Measurements from ENCODE around the gene FBXO22.
"Not testable (repeated sequence)": the region's sequence is repeated elsewhere in the genome, so short reads cannot be mapped to it uniquely, and the experiment has no call there.

DNA sequence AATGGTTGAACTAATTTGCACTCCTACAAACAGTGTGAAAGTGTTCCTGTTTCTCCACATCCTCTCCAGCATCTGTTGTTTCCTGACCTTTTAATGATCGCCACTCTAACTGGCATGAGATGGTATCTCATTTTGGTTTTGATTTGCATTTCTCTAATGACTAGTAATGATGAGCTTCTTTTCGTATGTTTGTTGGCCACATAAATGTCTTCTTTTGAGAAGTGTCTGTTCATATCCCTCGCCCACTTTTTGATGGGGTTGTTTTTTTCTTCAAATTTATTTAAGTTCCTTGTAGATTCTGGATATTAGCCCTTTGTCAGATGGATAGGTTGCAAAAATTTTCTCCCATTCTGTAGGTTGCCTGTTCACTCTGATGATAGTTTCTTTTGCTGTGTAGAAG is 6.7 kb downstream of the FBXO22 start:
- TF ChIP-seq, protein P1, sequence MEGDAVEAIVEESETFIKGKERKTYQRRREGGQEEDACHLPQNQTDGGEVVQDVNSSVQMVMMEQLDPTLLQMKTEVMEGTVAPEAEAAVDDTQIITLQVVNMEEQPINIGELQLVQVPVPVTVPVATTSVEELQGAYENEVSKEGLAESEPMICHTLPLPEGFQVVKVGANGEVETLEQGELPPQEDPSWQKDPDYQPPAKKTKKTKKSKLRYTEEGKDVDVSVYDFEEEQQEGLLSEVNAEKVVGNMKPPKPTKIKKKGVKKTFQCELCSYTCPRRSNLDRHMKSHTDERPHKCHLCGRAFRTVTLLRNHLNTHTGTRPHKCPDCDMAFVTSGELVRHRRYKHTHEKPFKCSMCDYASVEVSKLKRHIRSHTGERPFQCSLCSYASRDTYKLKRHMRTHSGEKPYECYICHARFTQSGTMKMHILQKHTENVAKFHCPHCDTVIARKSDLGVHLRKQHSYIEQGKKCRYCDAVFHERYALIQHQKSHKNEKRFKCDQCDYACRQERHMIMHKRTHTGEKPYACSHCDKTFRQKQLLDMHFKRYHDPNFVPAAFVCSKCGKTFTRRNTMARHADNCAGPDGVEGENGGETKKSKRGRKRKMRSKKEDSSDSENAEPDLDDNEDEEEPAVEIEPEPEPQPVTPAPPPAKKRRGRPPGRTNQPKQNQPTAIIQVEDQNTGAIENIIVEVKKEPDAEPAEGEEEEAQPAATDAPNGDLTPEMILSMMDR (conservative IDR thresholded peaks at IDR 0.05 in 1 of 2, IDR thresholded peaks at IDR 0.05 in 1 of 2; ENCODE audit: low read depth in 1 of 2, low read length in 2 of 2) = not testable (repeated sequence)
- TF ChIP-seq EZH2 (IDR thresholded peaks at IDR 0.05; ENCODE audit: low read length, missing control alignments) = not testable (repeated sequence)
